ENCODE results near the gene GSC2. TPM values are rescaled to one million over a fixed set of nuclear protein-coding genes. Genes with fewer than 3 reads are reported as not detected.

The GSC2 gene
- total RNA-seq, 2 experiments from 2014 or later = not detected

GRCh38 chr22:19184276-19184997 lies 34.3 kb upstream of the GSC2 start:
- no peak for ATAC-seq
- intact Hi-C loops (cut with micrococcal nuclease) = no loop called here

DNA sequence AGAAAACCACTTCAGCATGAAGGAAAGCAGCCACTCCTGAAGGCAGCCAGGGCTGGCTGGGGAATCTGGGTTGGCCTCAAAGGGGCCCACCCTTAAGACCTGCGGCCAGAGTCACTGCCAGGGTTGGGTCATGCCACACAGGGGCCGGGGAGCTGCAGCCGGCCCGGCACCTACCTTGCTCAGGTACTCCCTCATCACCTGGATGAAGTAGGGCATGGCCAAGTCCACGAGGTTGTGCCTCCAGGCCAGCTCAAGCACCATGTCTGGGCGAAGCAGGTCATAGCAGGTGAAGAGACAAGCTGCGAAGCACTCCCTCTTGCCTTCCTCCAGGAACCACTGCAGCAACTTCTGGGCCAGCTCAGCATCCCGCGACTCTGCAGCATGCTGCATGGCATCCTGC lies 33.1 kb upstream of the GSC2 start:
- Mint-ChIP-seq H3K4me1 (ENCODE audit: low read depth) (peaks cover 22% of the 10 kb centered on the region), H3K27me3 (no peaks in the 10 kb centered on the region), H3K4me3 (no peak overlapping the region), H3K27ac (no peak overlapping the region), H3K9me3 (no peaks in the 10 kb centered on the region), H3K36me3 (ENCODE audit: low read depth) (no peaks in the 10 kb centered on the region)
- ATAC-seq (no peak), DNase-seq (no peak)
- CTCF ChIA-PET = no interaction called here
- intact Hi-C loops (cut with micrococcal nuclease) = no loop called here
- TF ChIP-seq, protein P1, sequence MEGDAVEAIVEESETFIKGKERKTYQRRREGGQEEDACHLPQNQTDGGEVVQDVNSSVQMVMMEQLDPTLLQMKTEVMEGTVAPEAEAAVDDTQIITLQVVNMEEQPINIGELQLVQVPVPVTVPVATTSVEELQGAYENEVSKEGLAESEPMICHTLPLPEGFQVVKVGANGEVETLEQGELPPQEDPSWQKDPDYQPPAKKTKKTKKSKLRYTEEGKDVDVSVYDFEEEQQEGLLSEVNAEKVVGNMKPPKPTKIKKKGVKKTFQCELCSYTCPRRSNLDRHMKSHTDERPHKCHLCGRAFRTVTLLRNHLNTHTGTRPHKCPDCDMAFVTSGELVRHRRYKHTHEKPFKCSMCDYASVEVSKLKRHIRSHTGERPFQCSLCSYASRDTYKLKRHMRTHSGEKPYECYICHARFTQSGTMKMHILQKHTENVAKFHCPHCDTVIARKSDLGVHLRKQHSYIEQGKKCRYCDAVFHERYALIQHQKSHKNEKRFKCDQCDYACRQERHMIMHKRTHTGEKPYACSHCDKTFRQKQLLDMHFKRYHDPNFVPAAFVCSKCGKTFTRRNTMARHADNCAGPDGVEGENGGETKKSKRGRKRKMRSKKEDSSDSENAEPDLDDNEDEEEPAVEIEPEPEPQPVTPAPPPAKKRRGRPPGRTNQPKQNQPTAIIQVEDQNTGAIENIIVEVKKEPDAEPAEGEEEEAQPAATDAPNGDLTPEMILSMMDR (IDR thresholded peaks at IDR 0.05) = no peak
- POLR2A ChIA-PET = interaction anchor here (1.3 to 2.5 kb wide), 2 partner anchors 9 to 39 kb away, joined by 4 to 7 read pairs; partner anchors contain the start of gene ESS2

More at GRCh38 chr22:19184276-19184997, 34.3 kb upstream of the GSC2 start:
- Mint-ChIP-seq H3K4me3 (no peak overlapping the region), H3K4me1 (ENCODE audit: low read depth) (peaks cover 19% of the 10 kb centered on the region), H3K27me3 (no peaks in the 10 kb centered on the region), H3K9me3 (no peaks in the 10 kb centered on the region), H3K36me3 (ENCODE audit: low read depth) (no peaks in the 10 kb centered on the region), H3K27ac (no peak overlapping the region)
- DNase-seq = no peak
- ChIA-PET CTCF (interaction anchor here (0.8 kb wide), 1 partner anchor 41 kb away, joined by 3 read pairs; no protein-coding TSS in a partner anchor), POLR2A (interaction anchor here (0.6 to 2.5 kb wide), 2 partner anchors 9 to 10 kb away, joined by 3 to 7 read pairs; no protein-coding TSS in a partner anchor)
- TF ChIP-seq, protein P1 (IDR thresholded peaks at IDR 0.05) = no peak

DNA sequence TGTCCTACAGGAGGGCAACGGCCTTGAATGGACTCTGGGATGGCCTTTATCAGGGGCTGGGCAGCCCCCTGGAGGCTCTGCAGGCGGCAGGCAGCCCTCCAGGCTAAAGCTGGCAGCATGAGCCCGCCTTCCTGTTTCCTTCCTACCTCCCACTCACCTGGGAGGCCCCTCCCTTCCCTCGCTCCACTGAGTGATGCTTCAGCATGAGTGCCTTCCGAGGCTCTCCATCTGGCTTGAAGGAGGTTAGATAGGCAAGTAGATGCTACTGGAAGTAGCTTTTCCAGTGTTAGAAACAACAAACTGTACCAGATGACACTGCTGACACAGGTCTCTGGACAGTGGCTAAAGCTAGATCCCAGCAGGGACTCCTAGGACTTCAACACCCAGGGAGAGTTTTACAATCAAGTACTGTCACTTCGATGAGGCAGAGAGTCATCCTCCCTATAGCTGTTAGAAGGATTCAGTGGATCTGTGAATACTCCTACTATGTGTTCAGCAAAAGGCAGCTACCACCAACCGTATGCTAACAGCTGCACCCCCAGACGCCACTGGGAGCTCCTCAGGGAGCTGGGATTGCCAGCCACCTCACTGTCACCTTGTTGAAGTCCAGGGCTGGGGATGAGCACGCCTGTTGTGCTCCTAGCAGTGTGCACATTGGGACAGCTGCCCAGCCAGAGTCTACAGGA lies 32.5 kb upstream of the GSC2 start:
- intact Hi-C loops (cut with micrococcal nuclease) = no loop called here
- CTCF ChIA-PET = no interaction called here
- H3K36me3 Mint-ChIP-seq (ENCODE audit: low read depth) = no peaks in the 10 kb centered on the region
- DNase-seq = peak; percentile 71
- H3K4me3 Mint-ChIP-seq = peak overlapping the region; percentile 33
- no peaks in the 10 kb centered on the region for H3K27me3 Mint-ChIP-seq
- TF ChIP-seq, protein P1 (IDR thresholded peaks at IDR 0.05) = no peak
- H3K27ac Mint-ChIP-seq = peak overlapping the region; percentile 70
- H3K9me3 Mint-ChIP-seq = no peaks in the 10 kb centered on the region
- H3K4me1 Mint-ChIP-seq (ENCODE audit: low read depth) = peaks cover 22% of the 10 kb centered on the region
- POLR2A ChIA-PET = interaction anchor here (1.3 to 2.5 kb wide), 2 partner anchors 8 to 38 kb away, joined by 4 to 7 read pairs; partner anchors contain the start of gene ESS2
- peak; percentile 18 for ATAC-seq

GRCh38 chr22:19181786-19182471 lies 31.8 kb upstream of the GSC2 start:
- H3K4me1 Mint-ChIP-seq (ENCODE audit: low read depth) = peaks cover 23% of the 10 kb centered on the region
- H3K4me3 Mint-ChIP-seq = peak overlapping the region; percentile 33
- ATAC-seq (no peak), DNase-seq (peak; percentile 51)
- no peaks in the 10 kb centered on the region for H3K27me3 Mint-ChIP-seq
- peak overlapping the region; percentile 70 for H3K27ac Mint-ChIP-seq
- ChIA-PET POLR2A (interaction anchor here (1.3 kb wide), 1 partner anchor 38 kb away, joined by 4 read pairs; the partner anchor contains the start of gene ESS2), CTCF (no interaction called here)
- H3K36me3 Mint-ChIP-seq (ENCODE audit: low read depth) = no peaks in the 10 kb centered on the region
- intact Hi-C loops (cut with micrococcal nuclease) = no loop called here
- TF ChIP-seq, protein P1 (IDR thresholded peaks at IDR 0.05) = no peak
- no peaks in the 10 kb centered on the region for H3K9me3 Mint-ChIP-seq

Measured in activated CD8-positive, alpha-beta T cell treated with anti-CD3 and anti-CD28 coated beads for 36 hours (primary cell).